ENCODE measurements around the gene OTUD5.

Gene OTUD5

DNA sequence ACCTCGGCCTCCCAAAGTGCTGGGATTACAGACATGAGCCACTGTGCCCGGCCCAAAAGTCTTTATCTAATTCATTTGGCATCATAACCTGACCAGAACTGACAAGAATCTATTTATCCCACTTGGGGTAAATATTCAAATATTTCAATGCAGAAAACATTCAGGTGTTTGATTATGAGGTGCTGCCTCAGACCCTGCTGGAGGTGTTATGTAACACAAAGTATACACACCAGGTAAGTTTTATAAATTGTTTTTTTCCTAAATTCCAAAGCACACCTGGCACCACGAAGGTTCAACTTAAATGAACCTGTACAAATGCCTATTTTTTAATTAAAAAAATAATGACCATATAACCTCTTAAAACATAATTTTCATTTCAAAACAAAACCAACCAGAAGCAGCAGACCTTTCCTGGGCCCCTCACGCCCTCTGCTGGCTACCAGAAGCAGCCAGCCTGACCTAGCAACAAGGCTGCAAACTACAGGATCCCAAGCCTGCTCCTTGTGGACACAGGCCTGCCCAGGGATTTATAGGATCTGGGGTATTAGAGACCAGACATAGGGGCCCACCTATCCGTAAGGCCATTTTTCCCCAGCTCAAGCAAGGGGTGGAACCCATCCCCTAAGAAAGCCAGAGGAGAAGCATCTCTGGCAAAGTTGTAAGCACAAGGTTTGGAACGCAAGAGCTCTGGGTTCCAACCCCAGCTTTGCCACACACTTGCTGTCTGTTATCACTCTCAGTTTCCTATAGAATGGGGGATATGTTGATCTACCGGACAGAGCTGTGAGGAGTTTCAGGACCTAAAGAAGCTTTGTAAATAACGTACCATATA, 11.7 kb downstream of the OTUD5 start:
- ChIA-PET CTCF (interaction anchor here (0.7 to 0.9 kb wide), 2 partner anchors 9 to 98 kb away, joined by 3 to 4 read pairs; no protein-coding TSS in a partner anchor), POLR2A (no interaction called here)
- TF ChIP-seq L3MBTL2 (conservative IDR thresholded peaks at IDR 0.05) (no peak), ZNF384 (IDR thresholded peaks at IDR 0.05) (no peak), ELF4 (IDR thresholded peaks at IDR 0.05) (no peak), SP1 (IDR thresholded peaks at IDR 0.05) (no peak), SUZ12 (IDR thresholded peaks at IDR 0.05) (no peak), TARDBP (IDR thresholded peaks at IDR 0.05) (no peak)

GRCh38 chrX:48942895-48943294, 14.5 kb downstream of the OTUD5 start:
- TF ChIP-seq, protein P1, sequence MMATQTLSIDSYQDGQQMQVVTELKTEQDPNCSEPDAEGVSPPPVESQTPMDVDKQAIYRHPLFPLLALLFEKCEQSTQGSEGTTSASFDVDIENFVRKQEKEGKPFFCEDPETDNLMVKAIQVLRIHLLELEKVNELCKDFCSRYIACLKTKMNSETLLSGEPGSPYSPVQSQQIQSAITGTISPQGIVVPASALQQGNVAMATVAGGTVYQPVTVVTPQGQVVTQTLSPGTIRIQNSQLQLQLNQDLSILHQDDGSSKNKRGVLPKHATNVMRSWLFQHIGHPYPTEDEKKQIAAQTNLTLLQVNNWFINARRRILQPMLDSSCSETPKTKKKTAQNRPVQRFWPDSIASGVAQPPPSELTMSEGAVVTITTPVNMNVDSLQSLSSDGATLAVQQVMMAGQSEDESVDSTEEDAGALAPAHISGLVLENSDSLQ (IDR thresholded peaks at IDR 0.05), result no peak
- TF ChIP-seq BHLHE40 (IDR thresholded peaks at IDR 0.05; ENCODE audit: borderline replicate concordance) (no peak), FOXM1 (IDR thresholded peaks at IDR 0.05; ENCODE audit: borderline replicate concordance) (no peak), ELF4 (IDR thresholded peaks at IDR 0.05) (no peak), FOXA1 (IDR thresholded peaks at IDR 0.05) (no peak), TARDBP (IDR thresholded peaks at IDR 0.05) (no peak), ZNF384 (IDR thresholded peaks at IDR 0.05) (no peak), FOXK2 (IDR thresholded peaks at IDR 0.05) (no peak), HDGF (IDR thresholded peaks at IDR 0.05; ENCODE audit: borderline replicate concordance) (no peak), SUZ12 (IDR thresholded peaks at IDR 0.05) (no peak), LEF1 (IDR thresholded peaks at IDR 0.05; ENCODE audit: borderline replicate concordance) (no peak), SP1 (IDR thresholded peaks at IDR 0.05) (no peak), ARNT (IDR thresholded peaks at IDR 0.05) (no peak), NFRKB (IDR thresholded peaks at IDR 0.05) (no peak), L3MBTL2 (conservative IDR thresholded peaks at IDR 0.05) (no peak), CTBP1 (IDR thresholded peaks at IDR 0.05; ENCODE audit: borderline replicate concordance) (no peak)
- no peak for DNase-seq (ENCODE audit: extremely low spot score)
- CTCF ChIA-PET, result no interaction called here
- POLR2A ChIA-PET, result no interaction called here

More for the DNA sequence above, 11.7 kb downstream of the OTUD5 start:
- peak; percentile 77 for DNase-seq (ENCODE audit: extremely low spot score)

GRCh38 chrX:48940404-48940955, 16.9 kb downstream of the OTUD5 start:
- no peak for DNase-seq (ENCODE audit: extremely low spot score)
- ChIA-PET POLR2A (no interaction called here), CTCF (interaction anchor here (0.7 to 0.8 kb wide), 2 partner anchors 10 to 167 kb away, joined by 3 read pairs; no protein-coding TSS in a partner anchor)
- TF ChIP-seq SP1 (IDR thresholded peaks at IDR 0.05) (no peak), FOXM1 (IDR thresholded peaks at IDR 0.05; ENCODE audit: borderline replicate concordance) (no peak), HDGF (IDR thresholded peaks at IDR 0.05; ENCODE audit: borderline replicate concordance) (no peak), LEF1 (IDR thresholded peaks at IDR 0.05; ENCODE audit: borderline replicate concordance) (no peak), TARDBP (IDR thresholded peaks at IDR 0.05) (no peak), CTBP1 (IDR thresholded peaks at IDR 0.05; ENCODE audit: borderline replicate concordance) (no peak), L3MBTL2 (conservative IDR thresholded peaks at IDR 0.05) (no peak), NFRKB (IDR thresholded peaks at IDR 0.05) (no peak), ELF4 (IDR thresholded peaks at IDR 0.05) (no peak)
- TF ChIP-seq, protein P1 (IDR thresholded peaks at IDR 0.05), result no peak

DNA sequence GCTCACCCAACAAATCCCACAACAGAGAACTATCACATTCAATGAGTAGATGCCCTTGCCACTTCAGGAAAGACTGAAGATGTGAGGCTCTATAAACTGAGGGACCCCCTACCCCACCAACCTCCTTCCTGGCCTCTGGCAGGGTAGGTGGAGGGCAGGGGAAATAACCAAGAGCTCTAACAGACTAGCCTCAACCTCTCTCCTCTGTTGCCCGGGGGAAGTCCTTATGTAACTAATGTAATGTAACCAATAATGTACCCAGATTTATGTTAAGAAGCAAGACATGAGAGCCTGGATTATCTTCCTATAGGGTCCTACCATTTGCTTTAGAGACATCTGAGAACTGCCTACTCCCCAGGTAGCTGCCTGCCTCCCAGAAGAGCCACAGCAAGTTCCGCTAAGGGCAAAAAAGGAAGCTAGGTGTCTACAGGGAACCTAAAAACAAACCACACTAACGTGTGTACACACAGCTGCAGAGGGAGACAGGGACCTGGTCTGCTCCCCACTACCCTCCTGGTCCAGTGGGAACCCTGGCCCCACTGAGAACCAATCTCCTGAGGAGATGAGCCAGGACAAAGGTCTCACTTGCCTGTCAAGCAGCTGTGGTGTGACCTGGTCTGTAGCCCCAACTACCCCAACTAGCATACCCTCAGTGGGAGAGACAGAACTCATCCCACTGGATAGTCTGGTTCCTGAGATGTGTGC, 17.7 kb downstream of the OTUD5 start:
- DNase-seq (ENCODE audit: extremely low spot score), result no peak
- ChIA-PET CTCF (interaction anchor here (0.7 to 0.8 kb wide), 2 partner anchors 9 to 167 kb away, joined by 3 read pairs; no protein-coding TSS in a partner anchor), POLR2A (no interaction called here)
- no peak for TF ChIP-seq L3MBTL2 (conservative IDR thresholded peaks at IDR 0.05)
- TF ChIP-seq HDGF (IDR thresholded peaks at IDR 0.05; ENCODE audit: borderline replicate concordance), result no peak
- no peak for TF ChIP-seq FOXK2 (IDR thresholded peaks at IDR 0.05)
- TF ChIP-seq NFRKB (IDR thresholded peaks at IDR 0.05), result no peak

DNA sequence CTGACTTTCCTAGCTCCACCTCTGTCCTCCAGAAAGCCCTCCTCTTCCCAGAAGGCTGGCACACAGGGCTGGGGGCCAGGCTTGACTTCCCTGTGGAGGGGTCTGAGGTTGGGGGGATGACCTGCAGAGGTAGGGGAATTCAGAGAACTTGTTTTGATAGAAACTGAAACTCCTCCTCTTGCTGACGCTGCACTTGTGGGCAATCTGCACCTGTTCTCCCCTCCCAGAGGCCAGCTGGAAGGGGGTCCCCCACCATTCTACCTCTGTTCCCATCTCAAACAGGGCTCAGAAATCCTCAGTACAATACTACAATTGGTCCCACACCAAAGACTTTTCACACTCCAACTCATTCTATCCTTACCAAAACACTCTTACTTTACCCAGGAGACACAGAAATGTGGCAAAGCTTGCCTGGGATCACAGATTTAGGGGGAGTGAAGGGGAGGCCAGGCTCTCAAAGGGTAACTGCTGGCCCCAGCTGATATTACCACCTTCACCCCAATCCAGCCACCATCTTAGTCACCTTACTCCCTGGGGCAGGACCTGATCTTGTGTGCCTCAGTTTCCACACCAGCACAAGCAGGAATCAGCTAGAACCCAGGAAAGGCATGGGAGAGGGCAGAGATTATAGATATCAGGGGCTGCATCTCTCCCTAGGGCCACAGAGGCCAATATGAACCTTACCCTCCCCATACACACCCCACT, 18.5 kb downstream of the OTUD5 start:
- ChIA-PET POLR2A (no interaction called here), CTCF (interaction anchor here (0.7 kb wide), 1 partner anchor 168 kb away, joined by 3 read pairs; no protein-coding TSS in a partner anchor)
- DNase-seq (ENCODE audit: extremely low spot score), result no peak
- TF ChIP-seq LEF1 (IDR thresholded peaks at IDR 0.05; ENCODE audit: borderline replicate concordance) (no peak), ZNF384 (IDR thresholded peaks at IDR 0.05) (no peak), TARDBP (IDR thresholded peaks at IDR 0.05) (no peak), FOXK2 (IDR thresholded peaks at IDR 0.05) (no peak), FOXM1 (IDR thresholded peaks at IDR 0.05; ENCODE audit: borderline replicate concordance) (no peak), NFRKB (IDR thresholded peaks at IDR 0.05) (no peak), L3MBTL2 (conservative IDR thresholded peaks at IDR 0.05) (no peak), ELF4 (IDR thresholded peaks at IDR 0.05) (no peak), HDGF (IDR thresholded peaks at IDR 0.05; ENCODE audit: borderline replicate concordance) (no peak), BHLHE40 (IDR thresholded peaks at IDR 0.05; ENCODE audit: borderline replicate concordance) (no peak), ARNT (IDR thresholded peaks at IDR 0.05) (no peak), SUZ12 (IDR thresholded peaks at IDR 0.05) (no peak), FOXA1 (IDR thresholded peaks at IDR 0.05) (no peak), CTBP1 (IDR thresholded peaks at IDR 0.05; ENCODE audit: borderline replicate concordance) (no peak), SP1 (IDR thresholded peaks at IDR 0.05) (no peak)
- TF ChIP-seq, protein P1 (IDR thresholded peaks at IDR 0.05), result no peak

Data from HEK293T (cell line).